ENCODE results near the gene MBD3L2B.

DNA sequence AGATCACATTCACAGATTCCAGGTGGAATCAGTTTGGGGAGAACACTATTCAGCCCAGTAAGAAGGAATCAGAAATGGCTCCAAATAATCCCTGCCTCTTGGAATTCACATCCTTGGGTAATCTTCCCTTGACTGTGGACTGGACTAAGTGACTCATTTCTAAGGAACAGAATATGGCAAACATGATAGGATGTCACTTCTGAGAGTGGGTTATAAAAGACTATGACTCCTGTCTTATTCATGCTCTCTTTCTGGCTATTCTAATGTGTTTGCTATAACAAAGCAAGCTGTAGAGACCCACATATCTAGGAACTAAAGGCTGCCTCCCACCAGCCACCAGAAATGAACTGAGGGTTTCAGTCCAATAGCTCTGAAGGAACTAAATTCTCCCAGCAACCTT, 37.8 kb downstream of the MBD3L2B start:
- TF ChIP-seq, protein P1, sequence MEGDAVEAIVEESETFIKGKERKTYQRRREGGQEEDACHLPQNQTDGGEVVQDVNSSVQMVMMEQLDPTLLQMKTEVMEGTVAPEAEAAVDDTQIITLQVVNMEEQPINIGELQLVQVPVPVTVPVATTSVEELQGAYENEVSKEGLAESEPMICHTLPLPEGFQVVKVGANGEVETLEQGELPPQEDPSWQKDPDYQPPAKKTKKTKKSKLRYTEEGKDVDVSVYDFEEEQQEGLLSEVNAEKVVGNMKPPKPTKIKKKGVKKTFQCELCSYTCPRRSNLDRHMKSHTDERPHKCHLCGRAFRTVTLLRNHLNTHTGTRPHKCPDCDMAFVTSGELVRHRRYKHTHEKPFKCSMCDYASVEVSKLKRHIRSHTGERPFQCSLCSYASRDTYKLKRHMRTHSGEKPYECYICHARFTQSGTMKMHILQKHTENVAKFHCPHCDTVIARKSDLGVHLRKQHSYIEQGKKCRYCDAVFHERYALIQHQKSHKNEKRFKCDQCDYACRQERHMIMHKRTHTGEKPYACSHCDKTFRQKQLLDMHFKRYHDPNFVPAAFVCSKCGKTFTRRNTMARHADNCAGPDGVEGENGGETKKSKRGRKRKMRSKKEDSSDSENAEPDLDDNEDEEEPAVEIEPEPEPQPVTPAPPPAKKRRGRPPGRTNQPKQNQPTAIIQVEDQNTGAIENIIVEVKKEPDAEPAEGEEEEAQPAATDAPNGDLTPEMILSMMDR (IDR thresholded peaks at IDR 0.05): no peak
- TF ChIP-seq POLR2A (IDR thresholded peaks at IDR 0.05): no peak
